Endometrial microvascular endothelial cells (primary cell): Measurements from ENCODE around the gene ELK3. TPM values are rescaled to one million over a fixed set of nuclear protein-coding genes. Genes with fewer than 3 reads are reported as not detected.
"Not testable (repeated sequence)": the region's sequence is repeated elsewhere in the genome, so short reads cannot be mapped to it uniquely, and the experiment has no call there.

ENCODE experiments used
- in situ Hi-C: cut with HindIII; loops from 2 replicates; pipeline ENCODE4 v1.10.0; 2017; ENCODE audit warnings: low sequenced_read_pairs, low pct_unique_long_range_greater_than_20kb; ENCODE audit errors: inconsistent ontology term
- total RNA-seq: library from RNA; depleted of rRNA; stranded (reverse); fragments of >200 nt; gene quantifications from one replicate; pipeline ENCODE4 v1.2.3, GENCODE V29; 2015; ENCODE audit errors: inconsistent ontology term

Gene ELK3
- total RNA-seq, 1 donor from 2014 or later = 28.1 TPM

DNA sequence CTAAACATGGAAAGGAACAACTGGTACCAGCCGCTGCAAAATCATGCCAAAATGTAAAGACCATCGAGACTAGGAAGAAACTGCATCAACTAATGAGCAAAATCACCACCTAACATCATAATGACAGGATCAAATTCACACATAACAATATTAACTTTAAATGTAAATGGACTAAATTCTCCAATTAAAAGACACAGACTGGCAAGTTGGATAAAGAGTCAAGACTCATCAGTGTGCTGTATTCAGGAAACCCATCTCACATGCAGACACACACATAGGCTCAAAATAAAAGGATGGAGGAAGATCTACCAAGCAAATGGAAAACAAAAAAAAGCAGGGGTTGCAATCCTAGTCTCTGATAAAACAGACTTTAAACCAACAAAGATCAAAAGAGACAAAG lies 123.6 kb downstream of the ELK3 start:
- in situ Hi-C loops = not testable (repeated sequence)

Other genes starting within 250 kb of the ELK3 start
- gene HAL, start 198.0 kb upstream of the ELK3 start, total RNA-seq = 0.09 TPM
- gene LTA4H, start 158.8 kb upstream of the ELK3 start, total RNA-seq = 76.6 TPM
- gene CDK17, start 206.1 kb downstream of the ELK3 start, total RNA-seq = 176 TPM